NCI-H82 treated with DMSO at 0.1 percent for 48 hours (cell line): Measurements from ENCODE around the gene TULP3.
A peak's percentile ranks its signal among the peaks of the same experiment; 100 is the strongest.

Experiments used
- DNase-seq: peaks from one replicate; lab custom pipeline; 2025; ENCODE audit not compliant: unreplicated experiment; lab: John Stamatoyannopoulos, UW

The TULP3 gene

DNA sequence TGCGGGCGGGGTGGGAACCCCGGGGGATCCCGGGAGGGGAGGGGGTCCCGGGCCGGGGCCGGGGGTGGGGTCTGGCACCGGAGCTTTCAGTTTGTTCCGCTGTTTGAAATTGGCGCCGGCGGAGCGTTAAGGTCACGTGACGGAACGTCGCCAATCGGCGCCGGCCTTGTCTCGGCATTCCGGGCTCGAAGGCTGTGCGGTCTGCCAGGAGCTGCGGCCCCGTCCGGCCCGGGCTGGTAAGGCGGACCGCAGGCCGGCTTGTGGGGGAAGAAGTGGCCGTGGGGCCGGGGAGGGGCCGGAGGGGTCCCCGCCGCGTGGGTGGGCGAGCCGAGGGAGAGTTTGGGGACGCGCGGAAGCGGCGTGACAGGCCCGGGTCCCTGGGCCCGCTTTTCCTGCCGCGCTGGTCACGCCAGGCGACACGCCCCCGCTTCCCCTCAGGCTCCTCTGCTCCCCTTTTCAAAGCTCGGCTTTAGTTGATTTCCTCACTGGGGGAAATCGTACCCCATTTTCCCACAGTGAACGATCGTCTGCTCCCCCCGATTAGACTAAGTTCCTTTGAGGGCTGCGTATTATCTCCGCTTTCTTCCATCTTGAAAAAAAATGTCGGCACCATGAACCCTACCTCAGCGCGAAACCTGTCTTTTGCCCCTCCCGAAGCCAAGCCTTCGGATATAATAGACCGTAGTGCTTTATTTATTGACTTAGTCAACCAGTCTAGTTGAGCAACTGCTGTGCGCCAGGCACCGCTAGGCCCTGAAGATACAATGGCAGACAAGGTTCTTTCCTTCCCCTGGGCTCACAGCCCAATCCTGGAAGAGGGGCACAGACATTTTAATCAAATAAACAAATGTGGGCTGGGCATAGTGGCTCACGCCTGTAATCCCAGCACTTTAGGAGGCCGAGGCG is 13.4 kb upstream of the TULP3 start, which contains the start of the genes FOXM1 and RHNO1:
FOXM1 (minus strand) TSS at position 128 of the 906 bp plus-strand sequence. CDS start 2,696 bp downstream, outside the sequence.
RHNO1 (plus strand) TSS at position 177 of the 906 bp plus-strand sequence. CDS start 8,144 bp downstream, outside the sequence.
- peak; percentile 48 for DNase-seq

DNA sequence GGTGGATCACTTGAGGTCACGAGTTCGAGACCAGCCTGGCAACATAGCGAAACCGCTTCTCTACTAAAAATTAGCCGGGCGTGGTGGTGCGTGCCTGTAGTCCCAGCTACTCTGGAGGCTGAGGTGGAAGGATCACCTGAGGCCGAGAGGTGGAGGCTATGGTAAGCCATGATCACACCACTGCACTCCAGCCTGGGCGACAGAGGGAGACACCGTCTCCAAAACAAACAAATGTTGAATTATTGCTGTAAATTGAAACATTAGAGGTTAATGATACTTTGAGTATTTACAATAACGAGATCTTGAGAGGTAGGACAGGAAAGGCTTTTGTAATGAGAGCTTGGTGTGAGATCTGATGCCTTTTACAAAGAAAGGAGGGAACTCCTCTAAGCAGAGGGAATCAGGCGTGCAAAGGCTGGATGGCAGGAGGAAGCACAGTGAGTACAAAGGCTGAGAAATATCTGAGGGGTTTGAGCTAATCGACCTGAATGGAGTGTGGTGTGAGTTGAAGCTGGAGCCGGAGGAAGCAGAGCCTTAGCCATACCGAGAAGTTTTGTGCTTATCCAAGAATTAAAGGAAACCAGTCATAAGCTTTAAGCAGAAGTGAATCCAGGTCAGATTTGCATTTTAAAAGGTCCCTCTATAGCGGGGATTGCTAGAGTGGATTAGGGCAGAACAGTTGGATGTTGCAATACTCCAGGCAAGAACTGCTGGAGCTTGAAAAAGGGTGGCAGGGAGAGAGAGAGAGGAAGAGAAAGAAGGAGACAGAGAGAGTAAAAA is 12.5 kb upstream of the TULP3 start:
- peak; percentile 80 for DNase-seq

DNA sequence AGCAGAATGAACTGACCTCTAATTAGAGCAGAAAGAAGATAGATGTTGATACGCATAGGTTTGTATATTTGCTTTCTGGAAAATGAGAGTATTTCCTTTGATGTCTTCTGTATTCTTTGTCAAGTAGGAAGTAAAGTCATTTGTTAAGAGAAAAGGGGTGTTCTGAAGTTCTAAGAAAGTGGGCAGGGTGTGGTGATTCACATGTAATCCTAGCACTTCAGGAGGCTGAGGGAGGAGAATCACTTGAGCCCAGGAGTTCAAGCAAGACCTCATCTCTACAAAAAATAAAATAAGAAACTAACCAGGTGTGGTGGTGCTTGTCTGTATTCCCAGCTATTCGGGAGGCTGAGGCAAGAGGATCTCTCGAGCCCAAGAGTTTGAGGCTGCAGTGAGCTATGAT is 10.8 kb upstream of the TULP3 start:
- DNase-seq = no peak

DNA sequence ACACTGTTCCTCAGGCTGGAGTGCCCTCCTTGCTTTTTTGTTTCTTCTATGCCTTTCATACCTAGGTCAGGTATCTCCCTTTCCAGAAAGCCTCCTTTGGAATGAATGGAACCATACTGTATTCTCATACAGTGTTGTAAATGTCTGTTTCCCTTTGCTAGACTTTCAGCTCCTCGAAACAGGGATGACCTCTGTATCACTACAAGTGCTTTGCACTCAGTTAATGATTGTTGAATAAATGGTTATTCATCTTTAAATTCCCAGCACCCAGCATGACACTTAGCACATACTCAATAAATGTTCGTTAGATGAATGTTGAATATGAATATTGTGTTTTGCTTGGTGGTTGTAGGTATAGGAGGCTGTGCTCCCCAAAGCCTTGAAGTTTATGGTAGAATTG is 5.9 kb upstream of the TULP3 start:
- DNase-seq = no peak

DNA sequence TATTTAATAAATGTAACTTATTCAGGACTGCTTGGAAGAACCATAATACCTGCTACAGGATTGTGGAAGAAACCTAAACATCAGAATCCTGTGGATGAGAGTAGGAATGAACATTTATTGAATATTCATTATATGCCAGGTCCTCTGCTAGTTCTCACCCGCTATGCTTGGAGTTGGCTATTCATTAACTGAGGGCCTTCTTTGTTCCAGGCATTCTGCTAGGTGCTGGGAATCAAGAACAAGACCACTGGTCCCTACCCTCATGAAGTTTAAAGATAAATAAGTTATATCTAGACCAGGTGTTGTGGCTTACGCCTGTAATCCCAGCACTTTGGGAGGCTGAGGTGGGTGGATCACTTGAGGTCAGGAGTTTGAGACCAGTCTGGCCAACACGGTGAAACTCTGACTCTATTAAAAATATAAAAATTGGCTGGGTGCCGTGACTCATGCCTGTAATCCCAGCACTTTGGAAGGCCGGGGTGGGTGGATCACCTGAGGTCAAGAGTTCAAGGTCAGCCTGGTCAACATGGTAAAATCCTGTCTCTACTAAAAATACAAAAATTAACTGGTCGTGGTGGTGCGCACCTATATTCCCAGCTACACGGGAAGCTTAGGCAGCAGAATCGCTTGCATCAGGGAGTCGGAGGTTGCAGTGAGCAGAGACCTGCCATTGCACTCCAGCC is 3.8 kb upstream of the TULP3 start:
- DNase-seq = no peak

DNA sequence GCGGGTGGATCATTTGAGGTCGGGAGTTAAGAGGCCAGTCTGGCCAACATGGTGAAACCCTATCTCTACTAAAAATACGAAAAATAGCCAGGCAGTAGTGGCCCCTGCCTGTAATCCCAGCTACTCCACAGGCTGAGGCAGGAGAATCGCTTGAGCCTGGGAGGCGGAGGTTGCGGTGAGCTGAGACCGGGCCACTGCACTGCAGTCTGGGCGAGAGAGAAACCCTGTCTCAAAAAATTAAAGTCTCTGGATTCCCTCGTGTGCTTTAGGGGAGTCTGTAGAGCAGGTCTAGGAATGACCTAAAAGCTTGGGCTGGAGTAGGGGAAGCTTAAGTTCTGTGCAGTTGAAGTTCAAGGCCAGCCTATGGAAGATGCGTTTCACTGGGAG is 697 bp upstream of the TULP3 start:
- no peak for DNase-seq

DNA sequence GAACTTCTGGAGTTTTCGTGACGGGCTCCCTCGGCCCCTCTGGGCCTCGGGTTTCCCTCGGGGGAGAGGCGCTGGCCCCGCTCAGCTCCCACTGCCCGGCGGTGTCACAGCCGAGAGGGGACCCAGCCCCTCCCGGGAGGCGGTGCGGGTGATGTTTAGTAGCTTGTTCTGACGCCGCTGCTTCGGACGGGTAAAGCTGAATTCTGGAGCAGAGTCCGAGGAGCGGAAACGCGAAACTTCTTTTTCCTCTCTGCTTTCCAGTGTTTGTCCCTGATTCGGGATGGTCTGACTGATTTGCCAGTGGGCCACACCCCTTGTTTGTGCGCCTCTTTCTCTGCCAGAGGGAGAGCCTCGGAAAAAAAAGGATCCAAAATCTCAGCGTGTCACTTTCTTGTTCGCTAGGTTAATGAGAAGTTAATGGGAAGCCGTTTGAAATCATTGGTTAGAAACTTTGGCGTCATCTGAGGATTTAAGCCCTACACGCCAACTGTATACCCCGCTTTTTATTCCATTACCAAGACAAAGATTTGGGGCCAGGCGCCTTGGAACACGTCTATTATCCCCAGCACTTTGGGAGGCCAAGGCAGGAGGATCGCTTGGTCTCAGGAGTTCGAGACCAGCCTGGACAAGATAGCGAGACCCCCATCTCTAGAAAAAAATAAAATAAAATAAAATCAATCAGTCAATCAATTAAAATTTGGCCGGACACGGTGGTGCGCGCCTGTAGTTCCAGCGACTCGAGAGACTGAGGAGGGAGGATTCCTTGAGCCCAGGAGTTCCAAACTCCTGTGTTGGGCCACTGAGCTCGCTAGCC is 756 bp downstream of the TULP3 start:
- DNase-seq = peak; percentile 22

DNA sequence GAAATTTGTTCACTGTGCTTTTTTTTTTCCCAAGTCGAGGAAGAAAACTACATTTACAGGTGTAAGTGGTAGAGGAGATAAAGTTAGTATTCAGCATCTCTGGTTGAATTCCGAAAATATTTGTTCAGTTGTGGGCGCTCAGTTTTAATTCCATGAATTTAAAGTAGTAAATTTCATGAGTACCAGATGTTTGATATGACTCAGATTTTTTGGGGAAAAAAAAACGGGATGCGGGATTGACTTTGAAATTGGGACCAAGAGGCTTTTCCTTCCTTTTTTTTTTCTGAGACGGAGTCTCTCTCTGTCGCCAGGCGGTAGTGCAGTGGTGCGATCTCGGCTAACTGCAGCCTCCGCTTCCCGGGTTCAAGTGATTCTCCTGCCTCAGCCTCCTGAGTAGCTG is 1.6 kb downstream of the TULP3 start:
- no peak for DNase-seq

DNA sequence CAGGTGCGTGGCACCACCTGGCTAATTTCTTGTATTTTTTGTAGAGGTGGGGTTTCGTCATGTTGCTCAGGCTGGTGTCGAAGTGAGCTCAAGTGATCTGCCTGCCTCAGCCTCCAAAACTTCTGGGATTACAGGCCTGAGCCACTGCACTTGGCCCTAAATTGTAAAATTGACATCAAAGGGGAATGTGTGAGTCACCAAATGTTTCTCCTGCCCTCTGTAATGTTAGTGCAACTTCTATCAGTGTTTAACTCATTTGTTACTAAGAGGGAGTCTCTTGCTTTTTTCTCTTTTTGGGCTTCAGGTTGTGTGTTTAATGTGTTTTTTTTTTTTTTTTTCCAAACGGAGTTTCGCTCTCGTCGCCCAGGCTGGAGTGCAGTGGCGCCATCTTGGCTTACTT is 2.3 kb downstream of the TULP3 start:
- no peak for DNase-seq

DNA sequence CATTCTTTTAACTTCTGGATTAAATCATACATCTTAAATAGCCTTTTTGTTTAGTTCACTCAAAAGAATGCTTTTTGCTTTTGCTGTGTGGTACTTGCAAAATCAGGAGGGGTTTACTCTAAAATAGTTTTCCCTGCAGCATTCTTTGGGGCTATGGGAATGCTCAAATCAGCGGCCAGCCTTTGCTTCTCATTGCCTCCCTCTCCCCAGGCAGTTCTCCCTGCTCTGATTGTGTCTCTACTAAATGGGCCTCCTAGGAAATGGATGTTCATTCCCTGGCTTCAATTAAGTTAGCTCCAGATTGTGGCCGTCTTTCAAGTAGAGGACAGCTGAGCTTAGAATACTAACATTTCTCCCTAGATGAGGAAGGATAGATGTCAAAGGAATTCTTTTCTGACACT is 4.4 kb downstream of the TULP3 start:
- DNase-seq = no peak

DNA sequence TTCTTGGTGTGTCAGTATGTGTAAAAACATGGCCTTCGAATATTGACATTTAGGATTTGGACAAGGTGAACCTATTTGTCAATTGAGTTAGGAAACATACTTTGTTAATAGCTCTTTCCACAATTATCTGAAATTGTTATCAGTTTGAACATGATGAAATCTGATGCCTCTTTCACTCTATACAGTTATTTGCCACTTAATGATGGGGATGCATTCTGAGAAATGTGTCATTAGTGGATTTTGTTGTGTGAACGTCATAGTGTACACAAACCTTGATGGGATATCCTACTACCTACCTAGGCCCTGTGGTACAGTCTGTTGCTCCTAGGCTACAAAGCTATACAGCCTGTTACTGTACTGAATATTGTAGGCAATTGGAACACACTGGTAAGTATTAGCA is 4.8 kb downstream of the TULP3 start:
- no peak for DNase-seq

DNA sequence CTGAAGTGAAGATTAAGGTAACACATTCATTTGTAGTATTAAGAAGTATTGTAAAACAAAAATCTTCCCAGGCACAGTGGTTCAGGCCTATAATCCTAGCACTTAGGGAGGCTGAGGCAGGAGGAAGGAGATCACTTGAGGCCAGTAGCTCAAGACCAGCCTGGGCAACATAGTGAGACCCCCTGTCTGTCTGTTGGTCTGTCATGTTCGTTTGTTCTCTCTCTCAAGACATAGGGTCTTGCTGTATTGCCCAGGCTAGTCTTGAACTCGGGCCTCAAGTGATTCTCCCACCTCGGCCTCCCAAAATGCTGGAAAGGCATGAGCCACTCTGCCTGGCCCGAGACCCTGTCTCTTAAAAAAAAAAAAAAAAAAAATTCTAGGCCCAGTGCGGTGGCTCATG is 6.7 kb downstream of the TULP3 start:
- DNase-seq = no peak

DNA sequence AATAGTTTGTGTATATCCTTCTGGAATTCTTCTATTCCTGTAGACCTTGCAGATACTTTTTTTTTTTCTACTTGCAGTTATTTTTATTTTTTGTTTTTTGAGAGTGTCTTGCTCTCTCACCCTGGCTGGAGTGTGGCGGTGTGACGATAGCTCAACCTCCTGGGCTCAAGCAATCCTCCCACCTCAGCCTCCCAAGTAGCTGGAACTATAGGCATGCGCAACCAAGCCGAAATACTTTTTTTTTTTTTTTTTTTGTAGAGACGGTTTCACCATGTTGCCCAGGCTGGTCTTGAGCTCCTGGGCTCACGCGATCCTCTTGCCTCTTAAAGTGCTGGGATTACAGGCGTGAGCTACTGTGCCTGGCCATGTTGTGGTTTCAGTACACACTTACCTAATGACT is 10.0 kb downstream of the TULP3 start:
- DNase-seq = no peak

DNA sequence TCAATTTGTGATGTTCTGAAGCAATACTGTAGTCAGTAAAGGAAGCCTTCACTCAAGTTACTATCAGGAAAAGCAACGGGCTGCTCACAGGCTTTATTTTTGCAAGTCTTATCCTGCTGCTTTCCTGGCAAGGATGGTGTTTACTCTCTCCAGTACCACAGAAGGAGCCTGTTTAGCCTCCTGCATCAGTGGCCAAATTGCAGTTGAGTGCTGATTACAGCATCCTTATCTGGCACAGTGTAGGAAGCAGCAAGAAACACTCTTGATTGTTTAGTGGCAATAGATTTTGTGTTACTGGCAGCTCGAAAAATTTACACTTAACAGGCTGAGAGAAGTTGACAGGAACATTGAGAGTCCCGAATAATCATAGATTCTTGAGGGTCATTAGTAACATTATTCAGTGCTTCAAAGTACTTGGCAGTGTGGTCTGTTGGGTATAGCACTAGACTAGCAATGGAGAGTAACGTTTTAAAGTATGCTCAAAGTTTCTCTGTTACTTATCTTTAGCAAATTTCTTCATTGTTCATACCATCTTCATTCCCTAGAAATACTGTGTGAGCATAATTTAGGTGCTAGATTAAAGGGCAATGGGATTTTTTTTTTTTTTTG is 11.7 kb downstream of the TULP3 start:
- DNase-seq = no peak

DNA sequence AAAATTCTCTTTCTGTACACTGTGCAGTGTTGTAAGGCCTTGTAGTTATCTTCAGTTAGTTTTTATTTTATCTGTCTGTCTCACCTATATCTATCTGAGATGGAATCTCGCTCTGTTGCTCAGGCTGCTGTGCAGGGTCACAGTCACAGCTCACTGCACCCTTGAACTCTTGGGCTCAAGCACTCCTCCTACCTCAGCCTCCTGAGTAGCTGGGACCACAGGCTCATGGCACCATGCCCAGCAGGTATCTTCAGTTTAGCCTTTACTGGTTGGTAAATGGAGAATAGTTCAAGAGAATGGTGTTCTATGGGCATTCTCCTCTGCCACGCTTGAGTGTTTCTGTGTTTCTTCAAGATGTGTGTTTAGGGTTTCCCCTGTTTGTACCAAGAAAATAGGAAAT is 13.6 kb downstream of the TULP3 start:
- DNase-seq = no peak

DNA sequence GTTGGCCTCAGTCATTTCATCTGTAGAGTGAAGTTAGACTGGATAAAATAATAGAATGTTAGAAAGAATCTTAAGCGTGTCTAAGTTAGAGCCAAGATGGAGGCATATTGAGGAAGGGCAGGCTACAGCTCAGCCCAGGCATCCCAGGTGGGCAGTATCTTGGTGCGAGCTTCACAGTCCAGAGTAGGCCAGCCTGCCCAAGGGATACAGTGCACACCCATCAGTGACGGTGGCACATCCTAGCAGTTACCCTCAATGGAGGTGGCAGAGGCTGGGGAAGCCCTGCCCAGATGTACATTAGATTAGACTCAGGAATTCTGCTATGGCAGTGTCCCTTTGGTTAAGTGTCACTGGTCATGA is 21.5 kb downstream of the TULP3 start:
- DNase-seq = no peak

DNA sequence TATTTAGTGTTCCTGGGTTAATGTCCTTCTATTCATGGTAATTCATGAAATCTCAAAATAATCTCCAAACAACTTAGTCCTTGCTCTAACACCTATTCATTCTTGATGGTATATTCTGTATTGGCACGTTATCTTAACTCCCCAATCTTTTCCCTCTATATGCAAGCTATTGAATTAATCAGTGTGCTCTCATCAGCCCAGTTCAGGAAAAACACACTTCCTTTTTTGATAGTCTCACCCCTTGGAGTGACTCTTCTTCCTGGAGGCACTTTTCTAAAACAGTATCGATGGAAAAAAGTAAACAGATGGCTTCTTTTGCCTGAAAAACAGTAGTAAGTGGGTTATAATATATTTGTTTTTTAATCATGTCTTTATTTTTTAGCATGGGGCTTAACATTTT is 28.6 kb downstream of the TULP3 start:
- DNase-seq = no peak

DNA sequence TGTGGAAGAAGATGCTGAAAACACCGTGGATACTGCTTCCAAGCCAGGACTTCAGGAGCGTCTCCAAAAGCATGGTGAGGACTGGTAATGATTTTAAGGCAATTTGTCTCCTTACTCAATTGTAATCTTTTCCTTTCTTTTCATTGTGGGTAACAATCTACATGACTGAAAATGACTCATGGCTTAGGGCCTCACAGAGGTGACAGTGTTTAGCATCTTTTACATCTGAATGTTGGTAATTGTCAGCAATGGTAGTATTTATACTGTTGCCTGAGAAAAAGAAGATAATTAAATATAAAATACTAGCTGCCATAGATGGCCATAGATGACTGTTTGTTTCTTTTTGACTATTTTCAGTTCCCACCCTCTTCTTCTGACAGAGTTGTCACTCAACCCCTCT is 31.6 kb downstream of the TULP3 start:
- DNase-seq = no peak

DNA sequence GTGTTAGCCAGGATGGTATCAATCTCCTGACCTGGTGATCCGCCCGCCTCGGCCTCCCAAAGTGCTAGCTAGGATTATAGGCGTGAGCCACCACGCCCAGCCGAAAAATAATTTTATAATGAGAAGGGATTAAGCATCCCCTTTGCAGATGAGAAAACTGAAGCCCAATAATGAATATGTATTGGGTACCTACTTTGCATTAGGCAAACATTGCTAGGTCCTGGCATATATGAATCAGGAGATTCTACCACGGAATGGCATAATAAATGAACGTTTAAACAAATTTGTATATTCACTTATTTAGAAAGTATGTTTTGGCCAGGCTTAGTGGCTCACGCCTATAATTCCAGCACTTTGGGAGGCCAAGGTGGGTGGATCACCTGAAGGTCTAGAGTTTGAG is 32.4 kb downstream of the TULP3 start:
- no peak for DNase-seq

DNA sequence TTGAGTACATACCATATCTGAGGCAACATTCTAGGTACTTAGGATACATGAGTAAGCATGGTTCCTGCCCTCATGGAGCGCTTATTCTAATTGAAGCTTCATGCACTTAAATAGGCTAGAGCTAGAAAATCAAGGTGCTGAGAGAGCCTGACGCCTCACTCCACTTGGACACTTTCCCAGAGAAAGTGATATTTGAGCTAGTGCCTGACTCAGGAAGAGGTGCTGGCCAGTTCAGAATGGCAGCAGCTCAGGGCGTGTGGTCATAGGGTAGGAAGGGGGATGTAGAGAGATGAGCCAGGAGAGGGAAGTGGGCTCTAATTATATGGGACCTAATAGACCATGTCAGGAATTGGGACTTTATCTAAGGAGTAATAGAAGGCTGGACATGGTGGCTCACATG is 33.3 kb downstream of the TULP3 start:
- DNase-seq = no peak
